Thoracic aorta (tissue), 2 donors: ENCODE data around the gene KRT76. TPM values are rescaled to one million over a fixed set of nuclear protein-coding genes. Genes with fewer than 3 reads are reported as not detected.
"Not testable (repeated sequence)": the region's sequence is repeated elsewhere in the genome, so short reads cannot be mapped to it uniquely, and the experiment has no call there.

Experiments
- ATAC-seq: fragments of 150-250 bp; one replicate; pipeline ENCODE4 v1.8.0; 2017; ENCODE audit warnings: low read depth; ENCODE audit not compliant: insufficient number of reproducible peaks, low FRiP score
- DNase-seq: peaks from one replicate; pipeline ENCODE4 v3.0.0-alpha.2; 2020; ENCODE audit warnings: low spot score
- H3K27ac ChIP-seq, 2 donors: fragments of 200-600 bp; sonication (generic); 1 replicate in 1 of 2; 2 replicates in 1 of 2; pipeline ENCODE4 v1.5.1; 2016; ENCODE audit warnings: mild to moderate bottlenecking in 2 of 2, moderate library complexity in 2 of 2
- H3K27me3 ChIP-seq: fragments of 200-600 bp; sonication (generic); replicated peaks from 2 replicates; pipeline ENCODE4 v1.6.0; 2016; ENCODE audit warnings: mild to moderate bottlenecking; ENCODE audit not compliant: insufficient read depth
- H3K36me3 ChIP-seq: fragments of 200-600 bp; sonication (generic); one replicate; pipeline ENCODE4 v1.5.1; 2016
- H3K4me1 ChIP-seq, 2 donors: fragments of 200-600 bp; sonication (generic); 1 replicate in 1 of 2; 2 replicates in 1 of 2; pipeline versions ENCODE4 v1.5.1 to v1.6.0; 2016; ENCODE audit warnings: low read depth in 2 of 2, mild to moderate bottlenecking in 1 of 2; ENCODE audit not compliant: control insufficient read depth in 1 of 2
- H3K4me3 ChIP-seq: fragments of 200-600 bp; sonication (generic); 2 replicates; pipeline ENCODE4 v1.5.1; 2016; ENCODE audit warnings: mild to moderate bottlenecking
- H3K9me3 ChIP-seq: fragments of 200-600 bp; sonication (generic); 2 replicates; pipeline ENCODE4 v1.5.1; 2016
- CTCF ChIP-seq: fragments of 200-600 bp; sonication (generic); IDR thresholded peaks from one replicate; pipeline ENCODE4 v1.5.1; 2019; ENCODE audit warnings: antibody characterized with exemption
- total RNA-seq, 2 donors: library from RNA; depleted of rRNA; stranded (reverse); fragments of >200 nt; gene quantifications; one replicate each; pipeline versions ENCODE4 v1.1.0 to v1.2.3, GENCODE V29; 2016

KRT76 gene
- total RNA-seq, 2 donors from 2014 or later, result not detected

- ATAC-seq, result no peak
- H3K27ac ChIP-seq, result no peak overlapping the region
- no peaks in the 10 kb centered on the region for H3K9me3 ChIP-seq
- H3K27me3 ChIP-seq, result no peaks in the 10 kb centered on the region
- no peak for DNase-seq
- H3K36me3 ChIP-seq, result no peaks in the 10 kb centered on the region
- no peaks in the 10 kb centered on the region for H3K4me1 ChIP-seq
- no peak for TF ChIP-seq CTCF
- no peak overlapping the region for H3K4me3 ChIP-seq
Measured at GRCh38 chr12:52753283-52753682, 23.9 kb downstream of the KRT76 start.

GRCh38 chr12:52752516-52752915, 24.6 kb downstream of the KRT76 start:
- DNase-seq (no peak), ATAC-seq (no peak)
- Histone ChIP-seq H3K36me3 (no peaks in the 10 kb centered on the region), H3K4me3 (no peak overlapping the region), H3K27ac (no peak overlapping the region), H3K27me3 (no peaks in the 10 kb centered on the region), H3K9me3 (no peaks in the 10 kb centered on the region), H3K4me1 (no peaks in the 10 kb centered on the region)
- TF ChIP-seq CTCF, result no peak

- H3K27me3 ChIP-seq, result no peaks in the 10 kb centered on the region
- DNase-seq (no peak), ATAC-seq (no peak)
- no peak overlapping the region for H3K27ac ChIP-seq
- no peaks in the 10 kb centered on the region for H3K36me3 ChIP-seq
- no peaks in the 10 kb centered on the region for H3K4me1 ChIP-seq
- H3K9me3 ChIP-seq, result no peaks in the 10 kb centered on the region
- no peak overlapping the region for H3K4me3 ChIP-seq
- no peak for TF ChIP-seq CTCF
Measured at GRCh38 chr12:52751795-52752194, 25.4 kb downstream of the KRT76 start.

- DNase-seq, H3K4me3 ChIP-seq, H3K27ac ChIP-seq, H3K9me3 ChIP-seq, H3K36me3 ChIP-seq, H3K4me1 ChIP-seq, H3K27me3 ChIP-seq, ATAC-seq: not testable (repeated sequence)
Measured at GRCh38 chr12:52750532-52750931, 26.6 kb downstream of the KRT76 start.

GRCh38 chr12:52749827-52750226, 27.3 kb downstream of the KRT76 start:
- Histone ChIP-seq H3K36me3 (no peaks in the 10 kb centered on the region), H3K27me3 (no peaks in the 10 kb centered on the region), H3K4me1 (no peaks in the 10 kb centered on the region), H3K27ac (no peak overlapping the region), H3K9me3 (no peaks in the 10 kb centered on the region), H3K4me3 (no peak overlapping the region)
- DNase-seq, result no peak
- ATAC-seq, result no peak
- no peak for TF ChIP-seq CTCF

GRCh38 chr12:52748578-52748977, 28.6 kb downstream of the KRT76 start:
- Histone ChIP-seq H3K4me3 (no peak overlapping the region), H3K4me1 (no peaks in the 10 kb centered on the region), H3K9me3 (no peaks in the 10 kb centered on the region), H3K27ac (no peak overlapping the region), H3K36me3 (no peaks in the 10 kb centered on the region), H3K27me3 (no peaks in the 10 kb centered on the region)
- ATAC-seq (no peak), DNase-seq (no peak)
- TF ChIP-seq CTCF, result no peak
